Measurements from ENCODE around the gene PDE4DIP. TPM values are rescaled to one million over a fixed set of nuclear protein-coding genes. Genes with fewer than 3 reads are reported as not detected.
"Not testable (repeated sequence)": the region's sequence is repeated elsewhere in the genome, so short reads cannot be mapped to it uniquely, and the experiment has no call there.

The PDE4DIP gene
- total RNA-seq, 1 donor from 2014 or later, result 7.4 TPM

- H3K9me3 ChIP-seq (ENCODE audit: low read depth); H2AFZ ChIP-seq (replicated peaks); H3K9ac ChIP-seq; H3F3A ChIP-seq (ENCODE audit: low read depth); H3K4me2 ChIP-seq; H4K20me1 ChIP-seq (ENCODE audit: low read depth); H3K9me3 Mint-ChIP-seq; DNase-seq (ENCODE audit: low spot score); H3K27me3 ChIP-seq; H3K4me3 ChIP-seq; H3K79me2 ChIP-seq (ENCODE audit: low read depth); H3K4me1 Mint-ChIP-seq; H3K27ac Mint-ChIP-seq; H3K4me3 Mint-ChIP-seq; H3K36me3 ChIP-seq; H3K27ac ChIP-seq; H3K4me1 ChIP-seq; H3K27me3 Mint-ChIP-seq (ENCODE audit: insufficient read depth, low read depth): not testable (repeated sequence)
- peaks cover 19% of the 10 kb centered on the region for H3K36me3 Mint-ChIP-seq
Observed at GRCh38 chr1:148975866-148976537, 131.8 kb downstream of the PDE4DIP start.

DNA sequence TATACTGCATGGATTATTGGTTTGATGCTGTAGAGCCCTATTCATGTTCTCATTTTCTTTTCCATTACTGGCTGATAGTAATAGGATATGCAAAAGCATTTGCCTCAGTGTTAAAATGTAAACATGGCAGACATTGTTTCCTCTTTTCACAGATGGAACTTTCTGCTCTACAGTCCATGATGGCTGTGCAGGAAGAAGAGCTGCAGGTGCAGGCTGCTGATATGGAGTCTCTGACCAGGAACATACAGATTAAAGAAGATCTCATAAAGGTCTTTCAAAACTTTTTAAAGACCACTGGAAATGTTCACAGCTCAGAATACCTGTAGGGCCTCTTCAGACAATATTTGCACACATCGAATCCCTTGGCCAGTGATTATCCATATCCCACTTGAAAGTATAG is 133.6 kb downstream of the PDE4DIP start:
- not testable (repeated sequence) for H3K27me3 ChIP-seq; H2AFZ ChIP-seq (replicated peaks); H3K9ac ChIP-seq; H4K20me1 ChIP-seq (ENCODE audit: low read depth); H3F3A ChIP-seq (ENCODE audit: low read depth); H3K4me3 Mint-ChIP-seq; H3K27ac Mint-ChIP-seq; H3K4me3 ChIP-seq; H3K9me3 Mint-ChIP-seq; H3K4me1 ChIP-seq; H3K27me3 Mint-ChIP-seq (ENCODE audit: insufficient read depth, low read depth); H3K36me3 ChIP-seq; H3K9me3 ChIP-seq (ENCODE audit: low read depth); H3K27ac ChIP-seq; H3K4me1 Mint-ChIP-seq; DNase-seq (ENCODE audit: low spot score); H3K4me2 ChIP-seq; H3K79me2 ChIP-seq (ENCODE audit: low read depth)
- H3K36me3 Mint-ChIP-seq, result peaks cover 26% of the 10 kb centered on the region

DNA sequence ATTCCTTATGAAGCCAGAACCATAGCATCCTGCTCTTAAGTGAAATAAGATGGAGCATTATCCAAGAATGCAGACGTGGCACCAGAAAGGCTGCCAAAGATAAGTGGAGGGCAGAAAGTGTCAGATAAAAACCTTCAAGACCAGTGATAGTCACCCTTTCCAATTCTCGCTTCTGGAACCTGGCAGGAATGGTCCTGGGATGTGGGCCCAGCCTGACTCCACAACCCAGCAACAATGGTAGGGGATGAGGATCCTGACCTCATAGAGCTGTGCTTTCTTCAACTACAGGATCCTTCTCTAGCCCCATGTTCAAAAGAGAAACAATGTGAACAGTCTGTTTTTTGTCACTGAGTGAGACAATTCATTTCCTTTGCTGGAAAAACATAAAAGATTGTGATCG is 145.2 kb downstream of the PDE4DIP start:
- not testable (repeated sequence) for H3K9me3 ChIP-seq (ENCODE audit: low read depth); H2AFZ ChIP-seq (replicated peaks); H4K20me1 ChIP-seq (ENCODE audit: low read depth); H3K4me1 ChIP-seq; H3K36me3 ChIP-seq; H3K27me3 Mint-ChIP-seq (ENCODE audit: insufficient read depth, low read depth); H3K9ac ChIP-seq; H3K9me3 Mint-ChIP-seq; DNase-seq (ENCODE audit: low spot score); H3K4me2 ChIP-seq; H3K4me1 Mint-ChIP-seq; H3K27me3 ChIP-seq; H3F3A ChIP-seq (ENCODE audit: low read depth); H3K4me3 Mint-ChIP-seq; H3K79me2 ChIP-seq (ENCODE audit: low read depth); H3K36me3 Mint-ChIP-seq; H3K27ac ChIP-seq; H3K27ac Mint-ChIP-seq; H3K4me3 ChIP-seq

GRCh38 chr1:148990233-148990788 is 146.1 kb downstream of the PDE4DIP start:
- H3K9me3 ChIP-seq (ENCODE audit: low read depth); H3K4me3 Mint-ChIP-seq: not testable (repeated sequence)

DNA sequence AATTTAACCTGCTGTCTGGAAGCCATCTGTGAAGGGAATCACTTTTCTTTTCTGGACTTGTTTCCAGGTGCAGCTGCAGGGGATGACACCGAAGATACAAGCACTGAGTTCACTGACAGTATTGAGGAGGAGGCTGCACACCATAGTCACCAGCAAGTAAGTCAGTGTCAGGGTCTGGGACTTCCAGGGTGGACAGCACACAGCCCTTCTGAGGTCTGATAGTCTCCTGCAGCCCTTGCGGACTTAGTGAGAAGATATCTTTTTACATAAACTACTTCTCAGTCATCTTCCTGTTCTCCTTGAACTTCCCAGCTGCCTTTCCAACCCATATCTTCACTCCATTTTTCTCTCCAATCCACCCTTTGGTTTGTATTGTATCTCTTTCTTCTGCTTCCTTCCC is 147.6 kb downstream of the PDE4DIP start:
- not testable (repeated sequence) for H3K9me3 ChIP-seq (ENCODE audit: low read depth); DNase-seq (ENCODE audit: low spot score); H3K36me3 Mint-ChIP-seq; H3K27me3 Mint-ChIP-seq (ENCODE audit: insufficient read depth, low read depth); H3K9me3 Mint-ChIP-seq; H3K4me3 ChIP-seq; H3K79me2 ChIP-seq (ENCODE audit: low read depth); H3K4me1 ChIP-seq; H3K27ac ChIP-seq; H3K4me3 Mint-ChIP-seq; H3K9ac ChIP-seq; H2AFZ ChIP-seq (replicated peaks); H3K27ac Mint-ChIP-seq; H3F3A ChIP-seq (ENCODE audit: low read depth); H3K36me3 ChIP-seq; H4K20me1 ChIP-seq (ENCODE audit: low read depth); H3K27me3 ChIP-seq; H3K4me2 ChIP-seq; H3K4me1 Mint-ChIP-seq

More at GRCh38 chr1:148990233-148990788, 146.1 kb downstream of the PDE4DIP start:
- not testable (repeated sequence) for H3F3A ChIP-seq (ENCODE audit: low read depth); H3K79me2 ChIP-seq (ENCODE audit: low read depth); H3K4me2 ChIP-seq; H3K9me3 Mint-ChIP-seq; DNase-seq (ENCODE audit: low spot score); H2AFZ ChIP-seq (replicated peaks); H3K27me3 Mint-ChIP-seq (ENCODE audit: insufficient read depth, low read depth); H3K36me3 ChIP-seq; H3K27me3 ChIP-seq; H4K20me1 ChIP-seq (ENCODE audit: low read depth); H3K9ac ChIP-seq; H3K4me3 ChIP-seq; H3K27ac Mint-ChIP-seq; H3K4me1 Mint-ChIP-seq; H3K27ac ChIP-seq; H3K36me3 Mint-ChIP-seq; H3K4me1 ChIP-seq

DNA sequence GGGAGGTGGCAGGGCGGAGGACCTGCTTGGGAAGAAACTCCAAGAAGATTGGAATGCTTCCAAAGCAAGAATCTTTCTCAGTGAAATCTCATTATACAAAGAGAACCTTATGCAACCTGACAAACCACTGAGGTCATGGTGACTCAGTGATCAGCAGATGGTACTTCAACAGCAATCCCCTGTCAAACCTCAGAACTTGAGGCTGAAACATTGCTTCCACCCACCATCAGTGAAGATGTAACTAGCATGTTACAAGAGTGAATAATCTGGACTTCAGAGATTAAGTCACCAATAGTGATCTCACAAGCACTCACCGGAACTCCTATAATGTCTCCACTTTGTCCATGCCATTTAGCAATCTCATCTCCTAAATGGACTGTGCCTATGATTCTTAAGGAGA is 148.1 kb downstream of the PDE4DIP start:
- H4K20me1 ChIP-seq (ENCODE audit: low read depth); H3K9me3 Mint-ChIP-seq; H3K4me1 ChIP-seq; H3K9me3 ChIP-seq (ENCODE audit: low read depth); H3K4me1 Mint-ChIP-seq; H3F3A ChIP-seq (ENCODE audit: low read depth); H3K36me3 Mint-ChIP-seq; H3K36me3 ChIP-seq; H3K4me2 ChIP-seq; H3K79me2 ChIP-seq (ENCODE audit: low read depth); H3K4me3 ChIP-seq; H3K9ac ChIP-seq; H3K4me3 Mint-ChIP-seq; H2AFZ ChIP-seq (replicated peaks); H3K27ac Mint-ChIP-seq; H3K27me3 Mint-ChIP-seq (ENCODE audit: insufficient read depth, low read depth); H3K27me3 ChIP-seq; H3K27ac ChIP-seq; DNase-seq (ENCODE audit: low spot score): not testable (repeated sequence)

DNA sequence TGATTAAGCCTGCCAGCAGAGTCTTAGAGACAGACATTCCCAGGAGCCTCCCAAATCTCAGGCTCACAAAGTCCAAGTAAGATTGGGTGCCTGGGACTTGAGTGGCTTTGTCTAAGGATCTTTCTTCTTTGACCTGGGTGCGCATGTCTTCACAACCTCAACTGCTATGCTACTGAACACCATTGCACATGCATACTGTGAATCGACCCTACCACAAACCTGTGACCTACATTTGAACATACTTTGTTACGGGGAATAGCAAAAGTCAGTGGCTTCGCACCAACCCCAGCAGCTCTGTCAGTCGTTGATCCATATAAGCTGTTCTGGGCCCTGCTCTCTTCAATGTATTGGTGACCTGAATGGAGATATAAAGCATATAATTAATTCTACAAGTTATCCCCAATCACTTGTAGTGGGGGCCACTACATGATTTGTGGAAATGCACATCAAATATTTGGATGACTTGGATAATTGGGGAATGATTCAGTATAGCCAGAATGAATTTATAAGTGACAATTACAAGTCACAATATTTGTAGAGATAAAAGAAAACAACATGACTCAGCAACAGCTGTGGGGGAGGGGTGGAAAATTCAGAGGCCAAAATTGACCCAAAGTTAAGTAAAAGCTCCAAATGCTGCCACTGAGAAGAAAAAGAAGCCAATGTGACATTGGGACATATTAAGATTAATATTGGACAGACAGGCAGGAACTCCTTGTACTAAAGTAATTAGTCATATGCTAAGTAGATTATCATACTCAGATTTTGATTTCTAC is 152.4 kb downstream of the PDE4DIP start:
- not testable (repeated sequence) for H3K27ac ChIP-seq; H3K27ac Mint-ChIP-seq; H3K79me2 ChIP-seq (ENCODE audit: low read depth); H3K4me3 Mint-ChIP-seq; H4K20me1 ChIP-seq (ENCODE audit: low read depth); H3F3A ChIP-seq (ENCODE audit: low read depth); H3K27me3 ChIP-seq; H3K27me3 Mint-ChIP-seq (ENCODE audit: insufficient read depth, low read depth); H3K4me1 ChIP-seq; H3K9me3 Mint-ChIP-seq; H3K36me3 Mint-ChIP-seq; H3K36me3 ChIP-seq; DNase-seq (ENCODE audit: low spot score); H3K9me3 ChIP-seq (ENCODE audit: low read depth); H3K4me3 ChIP-seq; H3K9ac ChIP-seq; H3K4me1 Mint-ChIP-seq; H2AFZ ChIP-seq (replicated peaks); H3K4me2 ChIP-seq

DNA sequence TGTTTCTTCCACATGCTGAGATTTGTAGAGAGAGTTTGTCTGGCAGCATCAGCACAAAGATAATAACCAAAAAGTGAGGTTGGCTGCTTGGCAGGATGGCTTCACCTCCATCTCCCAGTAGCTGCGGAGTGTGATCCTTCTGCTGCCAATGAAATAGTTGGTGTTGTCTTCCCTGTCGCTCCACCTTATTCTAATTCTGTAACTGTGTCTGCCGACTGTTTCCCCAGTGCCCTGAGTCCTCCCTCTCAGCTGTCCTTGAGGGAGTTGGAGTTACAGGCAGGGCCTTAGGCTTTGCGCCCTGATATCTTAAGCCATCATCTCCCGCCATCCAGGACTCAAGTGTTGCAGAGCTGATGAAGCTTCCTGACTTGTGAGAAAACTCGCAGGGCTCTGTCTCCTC is 153.2 kb downstream of the PDE4DIP start:
- H3K4me1 ChIP-seq; H2AFZ ChIP-seq (replicated peaks); H3K4me2 ChIP-seq; H3K4me1 Mint-ChIP-seq; DNase-seq (ENCODE audit: low spot score); H3K79me2 ChIP-seq (ENCODE audit: low read depth); H3K36me3 Mint-ChIP-seq; H3K4me3 Mint-ChIP-seq; H3K4me3 ChIP-seq; H3F3A ChIP-seq (ENCODE audit: low read depth); H3K27me3 Mint-ChIP-seq (ENCODE audit: insufficient read depth, low read depth); H3K27ac ChIP-seq; H3K27ac Mint-ChIP-seq; H3K9ac ChIP-seq; H3K9me3 Mint-ChIP-seq; H4K20me1 ChIP-seq (ENCODE audit: low read depth); H3K36me3 ChIP-seq; H3K27me3 ChIP-seq; H3K9me3 ChIP-seq (ENCODE audit: low read depth): not testable (repeated sequence)
